ENCODE results near the gene SLC7A11.

SLC7A11 gene

GRCh38 chr4:138118270-138118669, 123.9 kb downstream of the SLC7A11 start:
- Histone ChIP-seq H3K79me2 (ENCODE audit: insufficient read depth, low read length) (no peaks in the 10 kb centered on the region), H4K20me1 (ENCODE audit: insufficient read depth, low read length) (no peaks in the 10 kb centered on the region), H3K36me3 (ENCODE audit: insufficient read depth, low read length) (no peaks in the 10 kb centered on the region), H3K9ac (ENCODE audit: low read length) (no peak overlapping the region), H3K4me2 (ENCODE audit: low read length) (no peak overlapping the region), H3K4me1 (ENCODE audit: insufficient read depth, low read length, severe bottlenecking) (no peaks in the 10 kb centered on the region), H2AFZ (ENCODE audit: low read length) (no peak overlapping the region), H3K27me3 (ENCODE audit: insufficient read depth, low read length) (no peaks in the 10 kb centered on the region), H3F3A (ENCODE audit: insufficient read depth, low read length) (no peaks in the 10 kb centered on the region), H3K27ac (ENCODE audit: low read depth, low read length, poor library complexity, severe bottlenecking) (no peak overlapping the region), H3K9me2 (ENCODE audit: low read depth, low read length) (no peaks in the 10 kb centered on the region), H3K4me3 (ENCODE audit: low read depth, low read length, poor library complexity, severe bottlenecking) (no peak overlapping the region), H3K9me3 (ENCODE audit: low read length) (no peaks in the 10 kb centered on the region)
- no peak for TF ChIP-seq EZH2 (IDR thresholded peaks at IDR 0.05; ENCODE audit: borderline replicate concordance, low read length)
- TF ChIP-seq CTCF (IDR thresholded peaks at IDR 0.05; ENCODE audit: low read length), result no peak

GRCh38 chr4:138115053-138115452, 127.1 kb downstream of the SLC7A11 start:
- Histone ChIP-seq H3K9ac (ENCODE audit: low read length) (no peak overlapping the region), H4K20me1 (ENCODE audit: insufficient read depth, low read length) (no peaks in the 10 kb centered on the region), H3K36me3 (ENCODE audit: insufficient read depth, low read length) (no peaks in the 10 kb centered on the region), H3K4me2 (ENCODE audit: low read length) (no peak overlapping the region), H3F3A (ENCODE audit: insufficient read depth, low read length) (no peaks in the 10 kb centered on the region), H3K27ac (ENCODE audit: low read depth, low read length, poor library complexity, severe bottlenecking) (no peak overlapping the region), H3K4me1 (ENCODE audit: insufficient read depth, low read length, severe bottlenecking) (no peaks in the 10 kb centered on the region), H3K9me3 (ENCODE audit: low read length) (no peaks in the 10 kb centered on the region), H2AFZ (ENCODE audit: low read length) (no peak overlapping the region), H3K79me2 (ENCODE audit: insufficient read depth, low read length) (no peaks in the 10 kb centered on the region), H3K9me2 (ENCODE audit: low read depth, low read length) (no peaks in the 10 kb centered on the region), H3K4me3 (ENCODE audit: low read depth, low read length, poor library complexity, severe bottlenecking) (no peak overlapping the region), H3K27me3 (ENCODE audit: insufficient read depth, low read length) (no peaks in the 10 kb centered on the region)
- TF ChIP-seq EZH2 (IDR thresholded peaks at IDR 0.05; ENCODE audit: borderline replicate concordance, low read length) (no peak), CTCF (IDR thresholded peaks at IDR 0.05; ENCODE audit: low read length) (no peak)

- Histone ChIP-seq H3K27ac (ENCODE audit: low read depth, low read length, poor library complexity, severe bottlenecking) (no peak overlapping the region), H3K9ac (ENCODE audit: low read length) (no peak overlapping the region), H3K9me2 (ENCODE audit: low read depth, low read length) (no peaks in the 10 kb centered on the region), H3K9me3 (ENCODE audit: low read length) (no peaks in the 10 kb centered on the region), H3F3A (ENCODE audit: insufficient read depth, low read length) (no peaks in the 10 kb centered on the region), H3K4me2 (ENCODE audit: low read length) (no peak overlapping the region), H3K79me2 (ENCODE audit: insufficient read depth, low read length) (no peaks in the 10 kb centered on the region), H3K4me1 (ENCODE audit: insufficient read depth, low read length, severe bottlenecking) (no peaks in the 10 kb centered on the region), H3K36me3 (ENCODE audit: insufficient read depth, low read length) (no peaks in the 10 kb centered on the region; the same call in 1 of the 2 replicates), H3K4me3 (ENCODE audit: low read depth, low read length, poor library complexity, severe bottlenecking) (no peak overlapping the region), H3K27me3 (ENCODE audit: insufficient read depth, low read length) (no peaks in the 10 kb centered on the region), H4K20me1 (ENCODE audit: insufficient read depth, low read length) (no peaks in the 10 kb centered on the region), H2AFZ (ENCODE audit: low read length) (no peak overlapping the region)
- TF ChIP-seq CTCF (IDR thresholded peaks at IDR 0.05; ENCODE audit: low read length) (no peak), EZH2 (IDR thresholded peaks at IDR 0.05; ENCODE audit: borderline replicate concordance, low read length) (no peak)
These were observed 127.7 kb downstream of the SLC7A11 start for GRCh38 chr4:138114434-138114833.
